Trophoblast cell (in vitro differentiated cells and primary cell): Measurements from ENCODE around the gene MGAT3.

ENCODE experiments used
- DNase-seq, 2 donors: peaks; one replicate each; pipeline ENCODE4 v3.0.0-alpha.2; 2016
- H2AFZ ChIP-seq: 2 replicates; pipeline ENCODE4 v1.6.1; 2013; ENCODE audit warnings: low read length, moderate library complexity, mild to moderate bottlenecking; ENCODE audit not compliant: insufficient read depth, poor library complexity
- H2AK5ac ChIP-seq: 2 replicates; pipeline ENCODE4 v1.6.1; 2013; ENCODE audit warnings: mild to moderate bottlenecking, low read length
- H2BK120ac ChIP-seq: 2 replicates; pipeline ENCODE4 v1.6.1; 2013; ENCODE audit warnings: low read length, mild to moderate bottlenecking, moderate library complexity; ENCODE audit not compliant: insufficient read depth, poor library complexity
- H2BK12ac ChIP-seq: 2 replicates; pipeline ENCODE4 v1.6.1; 2013; ENCODE audit warnings: mild to moderate bottlenecking, low read length, moderate library complexity
- H2BK5ac ChIP-seq: 2 replicates; pipeline ENCODE4 v1.6.1; 2013; ENCODE audit warnings: low read length, low read depth, moderate library complexity, mild to moderate bottlenecking; ENCODE audit not compliant: poor library complexity
- H3K14ac ChIP-seq: 2 replicates; pipeline ENCODE4 v1.6.1; 2013; ENCODE audit warnings: mild to moderate bottlenecking, low read length
- H3K18ac ChIP-seq: 2 replicates; pipeline ENCODE4 v1.6.1; 2013; ENCODE audit warnings: mild to moderate bottlenecking, low read length
- H3K23ac ChIP-seq: 2 replicates; pipeline ENCODE4 v1.6.1; 2013; ENCODE audit warnings: low read length
- H3K27ac ChIP-seq: 2 replicates; pipeline ENCODE4 v1.5.1; 2013; ENCODE audit warnings: low read depth, mild to moderate bottlenecking, inconsistent platforms, low read length, moderate library complexity
- H3K27me3 ChIP-seq: 2 replicates; pipeline ENCODE4 v1.6.1; 2013; ENCODE audit warnings: inconsistent platforms, mild to moderate bottlenecking, low read length, moderate library complexity; ENCODE audit not compliant: insufficient read depth
- H3K36me3 ChIP-seq, 2 experiments: 1 replicate in 1 of 2; 2 replicates in 1 of 2; pipeline ENCODE4 v1.6.1; 2013; ENCODE audit warnings: low read length in 2 of 2, mild to moderate bottlenecking in 2 of 2, moderate library complexity in 1 of 2; ENCODE audit not compliant: insufficient read depth in 2 of 2, control insufficient read depth in 1 of 2
- H3K4ac ChIP-seq: 2 replicates; pipeline ENCODE4 v1.6.1; 2013; ENCODE audit warnings: low read depth, mild to moderate bottlenecking, low read length, moderate library complexity
- H3K4me1 ChIP-seq, 2 experiments: 1 replicate in 1 of 2; 2 replicates in 1 of 2; pipeline ENCODE4 v1.6.1; 2013; ENCODE audit warnings: low read length in 2 of 2, mild to moderate bottlenecking in 2 of 2, moderate library complexity in 1 of 2; ENCODE audit not compliant: insufficient read depth in 2 of 2, control insufficient read depth in 1 of 2
- H3K4me2 ChIP-seq: 2 replicates; pipeline ENCODE4 v1.6.1; 2013; ENCODE audit warnings: inconsistent platforms, mild to moderate bottlenecking, low read length, moderate library complexity
- H3K4me3 ChIP-seq: 2 replicates; pipeline ENCODE4 v1.5.1; 2013; ENCODE audit warnings: mild to moderate bottlenecking, low read depth, low read length, inconsistent platforms
- H3K79me1 ChIP-seq: one replicate; pipeline ENCODE4 v1.6.1; 2013; ENCODE audit warnings: low read length
- H3K79me2 ChIP-seq: 2 replicates; pipeline ENCODE4 v1.6.1; 2013; ENCODE audit warnings: low read length, mild to moderate bottlenecking; ENCODE audit not compliant: control insufficient read depth, insufficient read depth, poor library complexity
- H3K9ac ChIP-seq: 2 replicates; pipeline ENCODE4 v1.6.1; 2013; ENCODE audit warnings: mild to moderate bottlenecking, low read length
- H3K9me3 ChIP-seq: 2 replicates; pipeline ENCODE4 v1.6.1; 2013; ENCODE audit warnings: low read depth, mild to moderate bottlenecking, control low read depth, inconsistent platforms, low read length; ENCODE audit not compliant: insufficient read depth
- H4K12ac ChIP-seq: 2 replicates; pipeline ENCODE4 v1.6.1; 2013; ENCODE audit warnings: low read depth, mild to moderate bottlenecking, low read length, moderate library complexity
- H4K8ac ChIP-seq: 2 replicates; pipeline ENCODE4 v1.6.1; 2013; ENCODE audit warnings: low read depth, mild to moderate bottlenecking, low read length, moderate library complexity
- H4K91ac ChIP-seq: one replicate; pipeline ENCODE4 v1.6.1; 2013; ENCODE audit warnings: low read depth, mild to moderate bottlenecking, low read length, moderate library complexity
- WGBS: extraction: QIAGEN DNeasy Blood & Tissue Kit; methylation state at CpG from one replicate; pipeline ENCODE4 v1.1.7; 2013; ENCODE audit warnings: missing lambda C conversion rate; ENCODE audit not compliant: insufficient read length, insufficient coverage; ENCODE audit errors: extremely low coverage; 5-methylcytosine and 5-hydroxymethylcytosine counted together

The MGAT3 gene

GRCh38 chr22:39444937-39445465 lies 11.8 kb upstream of the MGAT3 start:
- no peak overlapping the region for H3K9ac ChIP-seq
- no peak overlapping the region for H2BK12ac ChIP-seq
- no peak overlapping the region for H3K4ac ChIP-seq
- no peak overlapping the region for H3K4me2 ChIP-seq
- H3K4me1 ChIP-seq, result peaks cover 17 to 26% of the 10 kb centered on the region in 2 experiments
- H2AFZ ChIP-seq, result no peak overlapping the region
- no peak overlapping the region for H2BK5ac ChIP-seq
- no peak overlapping the region for H3K14ac ChIP-seq
- no peaks in the 10 kb centered on the region for H3K27me3 ChIP-seq
- no peak overlapping the region for H3K27ac ChIP-seq
- no peak overlapping the region for H4K91ac ChIP-seq
- no peaks in the 10 kb centered on the region for H3K79me2 ChIP-seq
- no peak overlapping the region for H4K12ac ChIP-seq
- no peak overlapping the region for H3K18ac ChIP-seq
- no peak for DNase-seq
- no peak overlapping the region for H2AK5ac ChIP-seq
- H3K9me3 ChIP-seq, result no peaks in the 10 kb centered on the region
- H2BK120ac ChIP-seq, result no peak overlapping the region
- no CpG with 5 or more reads among the region's 11 CpGs for WGBS
- H3K36me3 ChIP-seq, result no peaks in the 10 kb centered on the region
- H3K79me1 ChIP-seq, result peaks cover 18% of the 10 kb centered on the region
- no peak overlapping the region for H4K8ac ChIP-seq
- no peak overlapping the region for H3K4me3 ChIP-seq
- H3K23ac ChIP-seq, result no peak overlapping the region

- WGBS, result no CpG with 5 or more reads among the region's 9 CpGs
- Histone ChIP-seq H2BK5ac (peak overlapping the region; percentile 7), H3K18ac (peak overlapping the region; percentile 56), H2AK5ac (peak overlapping the region; percentile 80), H3K4ac (no peak overlapping the region), H4K91ac (peak overlapping the region; percentile 57), H2AFZ (no peak overlapping the region), H3K9ac (no peak overlapping the region), H3K14ac (peak overlapping the region; percentile 59), H3K79me2 (no peaks in the 10 kb centered on the region), H3K27ac (no peak overlapping the region), H3K36me3 (no peaks in the 10 kb centered on the region), H4K8ac (peak overlapping the region; percentile 12), H3K79me1 (peaks cover 18% of the 10 kb centered on the region), H3K27me3 (no peaks in the 10 kb centered on the region), H2BK12ac (peak overlapping the region; percentile 29), H4K12ac (no peak overlapping the region), H2BK120ac (peak overlapping the region; percentile 28), H3K9me3 (no peaks in the 10 kb centered on the region), H3K4me3 (no peak overlapping the region), H3K4me1 (peaks cover 17 to 26% of the 10 kb centered on the region in 2 experiments), H3K23ac (no peak overlapping the region), H3K4me2 (no peak overlapping the region)
- DNase-seq, result no peak
These were observed 11.1 kb upstream of the MGAT3 start for GRCh38 chr22:39445678-39446077.

GRCh38 chr22:39446239-39446721 lies 10.5 kb upstream of the MGAT3 start:
- no peak overlapping the region for H3K23ac ChIP-seq
- peak overlapping the region; percentile 57 for H4K91ac ChIP-seq
- no peaks in the 10 kb centered on the region for H3K79me2 ChIP-seq
- H3K9ac ChIP-seq, result no peak overlapping the region
- no peak overlapping the region for H2AFZ ChIP-seq
- no CpG with 5 or more reads among the region's 13 CpGs for WGBS
- H4K12ac ChIP-seq, result no peak overlapping the region
- H3K27ac ChIP-seq, result no peak overlapping the region
- peak overlapping the region; percentile 63 for H2BK12ac ChIP-seq
- H2AK5ac ChIP-seq, result peak overlapping the region; percentile 80
- H3K9me3 ChIP-seq, result no peaks in the 10 kb centered on the region
- H3K14ac ChIP-seq, result peak overlapping the region; percentile 59
- DNase-seq, result peak; percentile 24 to 51
- H2BK5ac ChIP-seq, result peak overlapping the region; percentile 7
- no peak overlapping the region for H3K4me2 ChIP-seq
- peaks cover 17 to 26% of the 10 kb centered on the region in 2 experiments for H3K4me1 ChIP-seq
- no peaks in the 10 kb centered on the region for H3K27me3 ChIP-seq
- no peak overlapping the region for H4K8ac ChIP-seq
- H2BK120ac ChIP-seq, result peak overlapping the region; percentile 15
- peaks cover 18% of the 10 kb centered on the region for H3K79me1 ChIP-seq
- H3K36me3 ChIP-seq, result no peaks in the 10 kb centered on the region
- peak overlapping the region; percentile 56 for H3K18ac ChIP-seq
- H3K4ac ChIP-seq, result no peak overlapping the region
- no peak overlapping the region for H3K4me3 ChIP-seq

GRCh38 chr22:39448205-39449054 lies 8.4 kb upstream of the MGAT3 start:
- H3K27ac ChIP-seq, result no peak overlapping the region
- peaks cover 1% of the 10 kb centered on the region for H3K79me2 ChIP-seq
- no peaks in the 10 kb centered on the region for H3K9me3 ChIP-seq
- peak overlapping the region; percentile 38 for H2BK12ac ChIP-seq
- no peaks in the 10 kb centered on the region for H3K27me3 ChIP-seq
- H4K8ac ChIP-seq, result peak overlapping the region; percentile 45
- peak overlapping the region; percentile 39 for H2BK120ac ChIP-seq
- no peaks in the 10 kb centered on the region for H3K36me3 ChIP-seq
- H3K4ac ChIP-seq, result no peak overlapping the region
- peak overlapping the region; percentile 84 for H4K91ac ChIP-seq
- H2AFZ ChIP-seq, result no peak overlapping the region
- H2AK5ac ChIP-seq, result peak overlapping the region; percentile 42
- no peak overlapping the region for H3K9ac ChIP-seq
- H3K14ac ChIP-seq, result peak overlapping the region; percentile 20
- H4K12ac ChIP-seq, result no peak overlapping the region
- H3K4me2 ChIP-seq, result no peak overlapping the region
- H3K23ac ChIP-seq, result no peak overlapping the region
- H3K18ac ChIP-seq, result peak overlapping the region; percentile 8
- peak in 1 of 2 donors; percentile 33 for DNase-seq
- peaks cover 22% of the 10 kb centered on the region for H3K79me1 ChIP-seq
- no CpG with 5 or more reads among the region's 19 CpGs for WGBS
- H3K4me3 ChIP-seq, result peak overlapping the region; percentile 2
- no peak overlapping the region for H2BK5ac ChIP-seq
- peaks cover 25 to 28% of the 10 kb centered on the region in 2 experiments for H3K4me1 ChIP-seq
